Colonic mucosa (tissue), 4 donors: ENCODE measurements around the gene LRRK2. TPM values are rescaled to one million over a fixed set of nuclear protein-coding genes. Genes with fewer than 3 reads are reported as not detected.

Experiments
- DNase-seq: peaks from one replicate; pipeline ENCODE4 v3.0.0-alpha.2; 2020
- H3K27ac ChIP-seq: fragments of 200-600 bp; one replicate; pipeline ENCODE4 v1.8.0; 2021
- H3K27me3 ChIP-seq: fragments of 200-600 bp; one replicate; pipeline ENCODE4 v1.8.0; 2021
- H3K36me3 ChIP-seq: fragments of 200-600 bp; one replicate; pipeline ENCODE4 v1.8.0; 2021
- H3K4me1 ChIP-seq: fragments of 200-600 bp; one replicate; pipeline ENCODE4 v1.8.0; 2021; ENCODE audit warnings: mild to moderate bottlenecking
- H3K4me3 ChIP-seq: fragments of 200-600 bp; one replicate; pipeline ENCODE4 v1.8.0; 2021
- H3K9ac ChIP-seq, 2 donors: one replicate each; pipeline ENCODE4 v1.7.0; 2013; ENCODE audit warnings: control low read depth in 2 of 2, low read depth in 2 of 2, low read length in 2 of 2
- H3K9me3 ChIP-seq: fragments of 200-600 bp; one replicate; pipeline ENCODE4 v1.8.0; 2021
- CTCF ChIP-seq: fragments of 200-600 bp; IDR thresholded peaks from one replicate; pipeline ENCODE4 v1.8.0; 2022; ENCODE audit warnings: antibody characterized with exemption, mild to moderate bottlenecking
- intact Hi-C: fragments of 100-400 bp; cut with DNase I; formaldehyde crosslinking; loops from one replicate; pipeline ENCODE4 v1.14.1; 2022
- total RNA-seq, 2 donors: library from RNA; stranded (reverse); fragmentation: NEBNext Ultra II Directional in 1 of 2; extraction: Animal tissue kit (Norgen Biotek cat#: 25700) in 1 of 2; gene quantifications; one replicate each; pipeline ENCODE4 v1.2.1, GENCODE V29; 2021
- donor health status: healthy.
- donor health status: DM: no; HTN: no; CAD: no.
- donor health status: DM: no; HTN: no; CAD: no.

The LRRK2 gene
- total RNA-seq, 2 donors from 2014 or later: 1.7 to 4.1 TPM

DNA sequence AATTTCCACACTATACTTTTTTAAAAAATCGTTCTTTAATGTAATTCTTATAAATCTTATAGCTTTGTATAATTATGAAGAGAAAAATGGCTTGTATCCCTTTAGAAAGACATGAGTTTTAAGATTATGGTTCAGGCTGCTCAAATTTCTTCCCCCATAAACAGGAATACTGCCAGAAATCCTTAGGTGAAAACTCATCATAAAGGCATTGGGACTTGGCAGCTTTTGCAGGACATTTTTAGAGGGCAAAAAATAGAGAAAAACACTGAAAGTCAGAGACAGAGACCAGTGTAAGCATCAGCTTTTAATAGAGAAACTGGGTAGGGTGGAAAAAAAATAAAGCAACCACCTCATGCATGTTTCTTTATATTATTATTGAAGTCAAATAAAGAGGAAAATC lies 29.1 kb downstream of the LRRK2 start:
- Histone ChIP-seq H3K27ac (no peak overlapping the region), H3K4me3 (no peak overlapping the region), H3K36me3 (no peaks in the 10 kb centered on the region), H3K4me1 (no peaks in the 10 kb centered on the region), H3K27me3 (no peaks in the 10 kb centered on the region), H3K9me3 (no peaks in the 10 kb centered on the region), H3K9ac (no peak overlapping the region)
- intact Hi-C loops: no loop called here
- no peak for DNase-seq
- no peak for TF ChIP-seq CTCF

DNA sequence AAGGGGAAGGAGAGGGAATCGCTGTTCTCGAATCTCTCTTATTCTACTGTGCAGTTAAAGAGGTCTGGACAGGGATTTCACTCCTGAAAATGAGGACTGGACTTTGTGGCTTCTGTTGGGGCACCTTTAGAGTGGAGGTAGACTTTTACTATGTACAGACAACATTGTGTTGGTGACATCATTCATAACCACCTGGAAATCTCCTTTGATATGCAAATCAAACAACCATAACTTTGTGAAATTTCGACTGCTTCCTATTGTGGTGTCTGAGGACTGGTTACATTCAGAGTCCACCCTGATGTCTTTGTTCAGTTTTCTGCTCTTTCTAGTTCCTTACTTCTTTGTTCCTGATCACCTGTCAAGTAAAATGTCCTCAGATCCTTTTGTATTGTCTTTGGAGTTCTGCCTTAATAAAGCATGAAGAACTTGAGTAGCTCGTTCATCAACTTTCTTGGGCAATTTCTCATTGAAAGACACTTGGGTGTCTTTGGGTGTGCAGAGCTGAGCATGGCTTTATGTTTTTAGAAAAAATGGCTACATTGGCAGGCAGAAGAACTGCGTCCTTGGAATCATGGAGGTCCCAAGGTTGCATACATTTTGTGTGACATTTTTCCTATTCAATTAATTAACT lies 29.8 kb downstream of the LRRK2 start:
- TF ChIP-seq CTCF: no peak
- no peaks in the 10 kb centered on the region for H3K4me1 ChIP-seq
- no peaks in the 10 kb centered on the region for H3K27me3 ChIP-seq
- intact Hi-C loops: no loop called here
- H3K27ac ChIP-seq: no peak overlapping the region
- H3K9ac ChIP-seq: no peak overlapping the region
- DNase-seq: no peak
- H3K4me3 ChIP-seq: no peak overlapping the region
- H3K9me3 ChIP-seq: no peaks in the 10 kb centered on the region
- H3K36me3 ChIP-seq: no peaks in the 10 kb centered on the region

GRCh38 chr12:40258371-40258770 lies 33.6 kb downstream of the LRRK2 start:
- no peak overlapping the region for H3K4me3 ChIP-seq
- H3K27ac ChIP-seq: no peak overlapping the region
- intact Hi-C loops: no loop called here
- no peaks in the 10 kb centered on the region for H3K36me3 ChIP-seq
- H3K4me1 ChIP-seq: no peaks in the 10 kb centered on the region
- no peak overlapping the region for H3K9ac ChIP-seq
- DNase-seq: no peak
- H3K9me3 ChIP-seq: no peaks in the 10 kb centered on the region
- H3K27me3 ChIP-seq: no peaks in the 10 kb centered on the region
- TF ChIP-seq CTCF: no peak

DNA sequence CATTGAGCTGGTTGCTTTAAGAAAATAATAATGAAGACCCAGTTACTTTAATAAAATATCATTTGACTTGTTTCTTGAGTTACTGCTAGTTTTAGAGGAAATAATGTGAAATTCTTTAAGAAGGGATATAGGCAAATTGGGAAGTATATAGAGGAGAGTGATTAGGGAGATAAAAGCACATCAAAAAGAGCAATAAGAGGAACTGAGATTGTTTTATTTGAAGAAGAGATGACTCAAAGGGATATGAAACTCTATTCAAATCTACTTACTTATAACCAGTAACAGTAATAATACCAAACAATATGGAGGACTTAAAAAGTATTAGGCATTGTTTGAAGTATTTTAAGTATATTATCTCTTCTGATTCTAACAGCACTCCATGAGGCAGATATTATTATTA lies 37.1 kb downstream of the LRRK2 start:
- no peaks in the 10 kb centered on the region for H3K4me1 ChIP-seq
- H3K9me3 ChIP-seq: no peaks in the 10 kb centered on the region
- H3K9ac ChIP-seq: no peak overlapping the region
- no peak overlapping the region for H3K4me3 ChIP-seq
- no peaks in the 10 kb centered on the region for H3K27me3 ChIP-seq
- intact Hi-C loops: no loop called here
- TF ChIP-seq CTCF: no peak
- no peaks in the 10 kb centered on the region for H3K36me3 ChIP-seq
- DNase-seq: no peak
- H3K27ac ChIP-seq: no peak overlapping the region

DNA sequence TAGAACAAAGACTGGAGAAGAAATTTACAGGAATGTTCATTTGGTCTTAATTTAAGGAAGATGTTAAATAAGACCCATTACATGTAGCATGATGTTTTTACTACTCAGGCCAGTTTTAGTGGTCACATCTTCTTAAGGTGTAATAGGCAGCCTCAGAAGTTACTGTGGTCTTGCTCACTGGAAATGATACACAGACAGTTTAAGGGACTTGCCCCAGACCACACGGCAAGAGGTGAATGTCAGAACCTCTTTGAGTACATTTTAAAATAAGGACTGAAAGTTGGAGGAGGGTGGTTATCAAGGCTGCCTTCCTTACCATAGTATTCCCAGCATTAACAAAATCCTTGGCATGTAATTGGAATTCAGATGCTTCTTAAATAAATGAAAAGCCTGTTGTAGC lies 37.9 kb downstream of the LRRK2 start:
- DNase-seq: no peak
- intact Hi-C loops: no loop called here
- no peak overlapping the region for H3K4me3 ChIP-seq
- no peaks in the 10 kb centered on the region for H3K36me3 ChIP-seq
- TF ChIP-seq CTCF: no peak
- H3K27ac ChIP-seq: no peak overlapping the region
- H3K9me3 ChIP-seq: no peaks in the 10 kb centered on the region
- H3K9ac ChIP-seq: no peak overlapping the region
- no peaks in the 10 kb centered on the region for H3K4me1 ChIP-seq
- H3K27me3 ChIP-seq: no peaks in the 10 kb centered on the region
